Left renal cortex interstitium (tissue), 4 donors: ENCODE data around the gene PRKAR1B. TPM values are rescaled to one million over a fixed set of nuclear protein-coding genes. Genes with fewer than 3 reads are reported as not detected.

ENCODE experiments used
- DNase-seq, 4 donors: peaks; one replicate each; pipeline ENCODE4 v3.0.0-alpha.2; 2013; ENCODE audit warnings: low read depth in 4 of 4, low spot score in 2 of 4, missing footprints in 1 of 4
- polyA plus RNA-seq, 4 donors: library from polyadenylated mRNA; unstranded; fragments of 120-200 nt; gene quantifications; one replicate each; pipeline ENCODE4 v1.2.1, GENCODE V29; 2013; ENCODE audit not compliant: insufficient read length in 4 of 4

The PRKAR1B gene
- polyA plus RNA-seq, 4 donors = 39.3 to 48.7 (median 42.8) TPM

DNA sequence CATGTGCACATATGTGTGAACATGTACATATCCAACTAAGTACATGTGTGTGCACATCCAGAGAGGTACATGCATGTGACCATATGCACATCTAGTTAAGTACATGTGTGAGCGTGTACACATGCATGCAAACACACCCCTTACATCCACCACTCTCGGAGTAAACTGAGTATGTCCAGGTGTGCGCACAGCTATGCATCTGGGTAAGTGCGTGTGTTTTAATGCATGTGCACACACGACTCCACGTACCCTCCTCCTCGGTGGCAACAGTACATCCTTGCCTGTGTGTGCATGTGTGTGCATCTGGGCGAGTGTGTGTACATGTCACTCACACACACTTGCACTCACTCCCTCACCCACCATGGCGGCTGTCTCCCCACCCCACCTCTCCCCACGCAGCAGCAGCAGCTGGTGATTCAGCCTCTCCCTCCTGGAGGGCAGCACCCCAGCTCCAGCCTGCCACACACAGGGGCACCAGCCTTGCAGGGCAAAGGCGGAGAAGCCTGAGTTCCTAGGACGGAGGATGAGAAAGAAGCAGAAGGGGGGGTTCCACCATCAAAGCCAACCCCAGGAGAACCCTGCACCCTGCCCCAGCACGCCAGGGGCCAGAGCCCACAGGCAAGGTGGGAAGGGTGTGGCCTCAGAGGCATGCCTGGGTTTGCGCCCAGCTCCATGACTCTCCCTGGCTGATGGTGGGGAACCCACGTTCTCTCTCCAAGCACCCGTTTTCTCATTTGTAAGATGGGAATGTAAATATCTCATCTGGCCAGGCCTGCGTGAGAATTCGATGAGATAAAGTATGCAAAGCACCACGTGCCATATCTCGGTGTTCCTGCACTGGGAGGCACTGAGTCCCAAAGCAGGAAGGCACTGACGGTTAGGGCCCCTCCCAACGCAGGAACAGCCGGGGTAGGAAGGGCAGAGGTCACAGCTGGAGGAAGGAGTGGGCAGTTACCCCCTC is 28.3 kb downstream of the PRKAR1B start:
- DNase-seq = no peak

DNA sequence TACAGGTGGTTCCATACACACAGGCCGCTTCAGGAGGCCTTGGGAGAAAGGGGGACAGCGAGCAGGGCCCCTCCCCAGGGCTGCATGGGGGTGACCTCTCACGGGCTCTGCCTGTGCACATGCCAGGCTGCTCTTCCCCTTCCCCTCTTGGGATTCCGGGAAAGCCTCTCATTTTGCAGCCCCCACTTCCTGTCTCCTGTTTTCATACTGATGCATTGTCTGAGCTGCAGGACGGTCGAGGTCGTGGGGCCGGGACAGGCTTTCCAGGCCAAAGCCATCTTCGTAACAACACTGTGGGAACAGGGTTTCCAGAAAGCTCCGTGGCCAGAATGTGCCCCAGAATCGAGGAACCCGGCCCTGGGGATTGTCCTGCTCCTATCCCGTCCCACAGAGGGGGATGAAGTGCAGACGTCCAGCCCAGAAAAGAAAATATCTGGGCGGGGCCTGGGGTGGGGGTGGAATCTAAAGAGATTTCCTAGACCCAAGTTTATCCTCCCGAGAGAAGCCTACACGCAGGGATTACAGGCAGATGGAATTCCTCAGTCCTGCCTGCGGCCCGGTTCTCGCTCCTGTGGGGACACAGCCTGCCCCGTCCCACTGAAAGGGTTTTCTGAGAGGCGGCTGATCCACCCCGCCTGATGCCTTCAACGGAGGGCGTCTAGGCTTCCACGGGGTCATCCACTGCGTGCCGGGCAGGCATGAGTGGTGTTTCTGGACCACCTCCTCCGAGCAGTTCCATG is 30.1 kb downstream of the PRKAR1B start:
- no peak for DNase-seq

DNA sequence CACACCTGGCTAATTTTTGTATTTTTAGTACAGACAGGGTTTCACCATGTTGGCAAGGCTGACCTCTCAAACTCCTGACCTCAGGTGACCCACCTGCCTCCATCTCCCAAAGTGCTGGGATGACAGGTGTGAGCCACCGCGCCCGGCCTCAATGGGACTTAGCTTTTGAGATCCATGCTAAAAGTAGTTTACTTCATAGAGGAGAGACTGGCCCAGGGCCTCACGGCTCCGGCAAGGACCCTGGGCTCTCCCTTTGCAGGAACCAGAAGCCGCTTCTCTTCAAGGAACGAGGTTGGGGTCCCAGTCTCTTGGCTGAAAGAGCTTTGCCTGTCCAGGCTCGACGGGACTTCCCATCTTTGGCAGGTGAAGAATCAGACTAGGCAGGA is 30.7 kb downstream of the PRKAR1B start:
- no peak for DNase-seq

DNA sequence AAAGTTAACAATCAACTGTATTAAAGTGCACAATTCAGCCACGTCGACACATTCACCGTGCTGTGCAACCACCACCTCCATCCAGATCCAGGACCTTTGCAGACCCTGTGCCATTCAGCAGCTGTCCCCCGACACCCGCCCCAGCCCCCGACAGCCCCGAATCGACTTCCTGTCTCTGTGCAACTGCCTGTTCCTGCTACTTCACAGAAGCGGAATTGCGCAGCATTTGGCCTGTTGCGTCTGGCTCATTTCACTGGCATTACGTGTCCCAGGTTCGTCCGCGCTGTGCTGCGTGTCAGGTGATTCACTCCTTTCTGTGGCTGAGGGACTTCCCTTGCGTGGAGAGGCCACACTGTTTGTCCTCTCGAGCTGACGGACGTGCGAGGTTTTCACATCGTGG is 33.8 kb downstream of the PRKAR1B start:
- DNase-seq = no peak

DNA sequence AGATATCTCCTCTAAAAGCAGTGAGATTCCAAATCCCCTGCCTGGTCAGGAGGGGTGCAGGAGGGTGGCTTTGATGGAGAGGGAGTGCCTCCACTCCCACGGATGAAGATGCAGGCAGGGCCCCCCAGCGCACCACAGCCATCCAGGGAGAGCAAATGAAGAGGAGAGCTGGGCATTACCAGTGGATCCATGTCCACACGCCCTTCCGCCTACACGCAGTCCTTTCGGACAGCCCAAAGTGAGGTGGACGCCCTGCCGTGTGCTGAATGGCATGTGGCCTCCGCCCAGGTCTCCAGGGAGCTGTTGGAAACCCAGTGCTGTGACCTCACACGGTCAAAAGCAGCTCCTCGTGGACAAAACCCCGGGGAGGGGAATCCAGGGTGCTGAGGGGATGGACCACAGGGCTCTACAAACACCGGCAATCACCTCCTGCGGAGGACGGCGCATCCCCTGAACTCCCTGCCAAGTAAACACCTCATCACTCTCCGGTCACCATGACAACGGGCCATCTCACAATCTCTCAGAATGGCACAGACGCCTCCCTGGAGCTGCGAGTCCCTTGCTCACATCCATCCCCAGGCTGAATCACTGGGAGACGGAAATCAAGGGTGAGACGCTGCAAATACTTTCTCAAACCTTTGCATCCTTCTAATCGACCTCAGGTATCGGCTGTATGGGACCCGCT is 35.6 kb downstream of the PRKAR1B start:
- no peak for DNase-seq

DNA sequence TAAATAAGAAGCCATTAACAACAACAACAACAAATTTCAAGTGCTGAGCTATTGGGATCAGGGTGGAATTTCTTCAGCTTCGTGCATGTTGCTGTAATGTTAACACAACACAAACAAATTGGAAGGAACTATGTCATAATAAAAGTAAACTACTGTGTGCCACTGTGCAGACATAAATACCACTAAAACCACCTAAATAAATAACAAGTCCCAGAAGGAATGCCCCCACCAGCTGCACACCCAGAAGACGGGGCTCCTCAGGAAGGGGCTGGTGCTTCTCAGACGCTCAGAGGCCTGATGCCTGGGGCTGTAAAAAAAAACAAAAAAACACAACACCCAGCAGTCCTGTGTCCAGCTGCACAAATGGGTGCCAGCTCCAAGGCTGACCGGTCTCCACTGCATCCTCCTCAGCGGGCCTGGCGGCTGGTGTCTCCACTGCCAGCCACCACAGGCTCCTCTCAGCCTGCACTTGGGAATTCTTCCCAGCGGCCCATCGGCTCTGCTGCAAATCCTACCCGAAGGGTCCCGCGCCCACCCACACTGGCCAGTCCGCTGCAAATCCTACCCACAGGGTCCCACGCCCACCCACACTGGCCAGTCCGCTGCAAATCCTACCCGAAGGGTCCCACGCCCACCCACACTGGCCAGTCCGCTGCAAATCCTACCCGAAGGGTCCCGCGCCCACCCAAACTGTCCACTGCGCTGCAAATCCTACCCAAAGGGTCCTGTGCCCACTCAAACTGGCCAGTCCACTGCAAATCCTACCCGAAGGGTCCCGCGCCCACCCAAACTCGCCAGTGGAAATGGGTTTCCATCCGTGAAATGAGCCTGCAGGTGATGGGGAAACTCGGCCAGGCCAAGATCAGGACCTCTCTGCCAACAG is 36.4 kb downstream of the PRKAR1B start:
- no peak for DNase-seq

DNA sequence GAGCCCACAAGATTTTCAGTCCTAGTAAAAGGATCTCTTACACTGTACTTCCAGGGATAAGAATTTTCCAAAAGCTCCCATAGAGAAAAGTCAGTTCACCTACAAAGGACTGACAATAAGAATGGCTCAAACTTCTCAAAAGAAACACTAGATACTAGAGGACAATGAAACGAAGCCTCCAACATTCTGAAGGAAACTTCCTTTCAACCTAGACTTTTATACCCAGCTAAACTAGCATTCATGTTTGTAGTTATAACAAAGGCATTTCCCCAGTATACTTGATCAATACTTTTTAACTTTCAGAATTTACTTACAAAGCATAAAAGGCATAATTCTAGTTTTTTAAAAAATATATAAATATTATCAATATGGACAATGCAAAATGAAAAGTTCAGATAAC is 41.5 kb downstream of the PRKAR1B start:
- DNase-seq = no peak

DNA sequence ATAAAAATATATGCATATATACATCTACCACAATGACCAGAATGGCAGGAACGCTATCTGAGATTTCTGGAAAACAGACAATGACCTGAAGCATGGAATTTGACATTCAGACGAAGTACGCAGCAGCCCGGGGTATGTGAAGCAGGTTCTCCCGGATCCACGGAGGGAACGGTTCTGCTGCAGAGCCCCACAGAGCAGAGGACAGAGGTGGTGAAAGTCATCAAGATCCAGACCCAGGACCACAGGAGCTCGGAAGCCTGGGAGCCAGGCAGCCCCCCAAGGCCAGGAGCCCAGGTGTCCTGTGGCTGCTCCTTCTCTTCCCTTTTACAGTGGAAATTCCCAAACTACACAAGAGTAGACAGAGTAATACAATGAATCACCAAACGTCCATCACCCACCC is 42.7 kb downstream of the PRKAR1B start:
- DNase-seq = no peak

DNA sequence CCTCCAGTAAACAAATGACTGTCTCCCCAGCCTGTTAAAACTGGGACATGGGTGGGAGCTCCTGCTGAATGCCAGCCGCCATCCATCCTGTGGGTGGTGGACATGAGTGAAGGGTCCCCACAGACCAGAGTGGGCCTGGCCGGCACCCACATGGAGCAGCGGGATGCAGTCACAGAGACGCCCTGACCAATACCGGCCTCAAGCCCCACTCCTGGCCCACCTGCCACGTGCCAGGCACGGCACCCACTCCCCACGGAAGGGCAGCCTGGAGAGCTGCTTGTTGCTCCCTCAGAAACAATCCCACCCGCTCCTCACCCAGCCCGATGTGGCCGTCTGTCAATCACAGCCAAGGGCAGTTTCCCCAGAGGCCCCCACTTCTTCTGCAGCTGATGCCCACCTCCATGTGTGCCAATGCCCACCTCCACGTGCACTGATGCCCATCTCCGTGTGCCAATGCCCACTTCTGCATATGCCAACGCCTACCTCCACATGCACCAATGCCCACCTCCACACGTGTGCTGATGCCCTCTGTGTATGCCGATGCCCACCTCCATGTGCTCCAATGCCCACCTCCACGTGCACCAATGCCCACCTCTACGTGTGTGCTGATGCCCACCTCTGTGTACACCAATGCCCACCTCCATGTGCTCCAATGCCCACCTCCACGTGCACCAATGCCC is 43.4 kb downstream of the PRKAR1B start:
- no peak for DNase-seq

DNA sequence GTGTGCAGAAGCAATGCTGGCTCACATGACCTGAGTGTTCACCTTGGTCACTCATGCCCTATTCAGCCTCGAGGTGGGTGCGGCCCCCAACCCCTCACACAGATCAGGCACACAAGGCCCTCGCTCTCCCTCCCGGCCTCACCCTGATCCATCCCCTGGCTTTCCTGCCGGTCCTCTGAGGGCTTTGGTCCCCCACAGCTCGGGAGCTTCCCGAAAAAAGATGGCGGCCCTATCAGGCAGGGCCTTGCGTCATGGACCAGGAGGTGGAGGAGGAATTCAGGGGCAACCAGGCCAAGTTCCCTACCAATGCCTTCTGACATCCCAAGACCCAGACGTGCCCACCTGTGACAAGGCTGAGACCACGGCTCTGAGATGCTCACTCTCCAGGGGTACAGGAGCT is 44.3 kb downstream of the PRKAR1B start:
- DNase-seq = no peak

DNA sequence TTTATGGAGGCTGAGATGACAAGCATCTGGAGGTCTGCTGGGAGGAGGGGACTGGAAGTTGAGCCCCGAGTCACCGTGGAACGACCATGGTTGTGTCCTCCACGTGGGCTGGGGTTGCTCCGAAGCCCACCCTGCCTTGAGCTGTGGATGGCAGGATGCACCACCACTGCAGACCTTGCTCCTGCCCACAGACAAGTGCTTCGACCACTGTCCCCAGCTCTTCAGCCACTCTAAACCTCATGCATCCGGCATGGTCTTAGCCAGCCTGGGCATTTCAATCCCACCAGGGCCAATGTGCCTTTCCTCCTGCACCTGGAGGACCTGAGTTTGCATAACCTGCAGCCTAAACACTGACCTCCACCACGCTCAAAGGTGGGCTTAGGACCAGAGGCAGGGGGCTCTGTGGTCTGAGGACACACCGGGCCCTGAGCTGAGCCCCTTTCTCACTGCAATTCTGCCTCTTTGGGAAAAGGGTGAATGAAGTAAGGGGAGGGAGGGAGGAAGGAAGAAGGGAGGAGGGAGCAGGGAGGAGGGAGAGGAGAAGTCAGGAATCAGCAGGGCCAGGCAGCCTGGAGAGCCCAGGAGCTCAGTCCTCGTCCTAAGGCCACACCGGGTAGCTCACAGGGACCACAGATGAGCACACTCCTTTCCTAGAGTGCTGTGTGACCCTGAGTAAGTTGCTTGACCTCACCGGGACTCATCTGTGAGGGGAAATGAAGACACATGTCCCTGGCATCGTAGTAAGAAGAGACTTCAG is 45.4 kb downstream of the PRKAR1B start:
- no peak for DNase-seq

DNA sequence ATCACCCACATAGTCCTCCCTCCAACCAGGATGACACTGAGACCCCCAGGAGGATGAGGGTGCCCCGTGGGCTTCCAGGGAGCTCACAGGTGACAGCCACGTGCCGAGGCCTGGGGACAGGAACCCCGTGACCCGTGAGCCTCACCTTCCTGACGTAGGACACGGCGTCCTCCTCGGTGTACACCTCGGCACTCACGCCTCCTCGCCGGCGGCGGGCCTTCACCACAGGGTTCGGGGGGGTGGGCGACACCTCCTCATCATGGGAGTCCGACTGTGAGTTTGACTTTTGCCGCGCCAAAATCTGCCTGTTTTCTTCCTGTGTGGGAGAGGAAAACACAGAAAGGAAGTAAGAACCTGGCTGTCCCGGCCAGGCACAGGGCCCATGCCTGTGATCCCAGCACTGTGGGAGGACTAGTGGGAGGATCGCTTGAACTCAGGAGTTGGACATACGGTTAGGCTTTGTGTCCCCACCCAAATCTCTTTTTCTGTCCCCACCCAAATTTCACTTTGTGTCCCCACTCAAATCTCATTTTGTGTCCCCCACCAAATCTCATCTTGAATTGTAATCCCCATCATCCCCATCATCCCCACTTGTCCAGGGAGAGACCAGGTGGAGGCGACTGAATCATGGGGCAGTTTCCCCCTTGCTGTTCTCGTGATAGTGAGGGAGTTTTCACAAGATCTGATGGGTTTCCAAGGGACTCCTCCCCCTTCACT is 46.5 kb downstream of the PRKAR1B start:
- no peak for DNase-seq

DNA sequence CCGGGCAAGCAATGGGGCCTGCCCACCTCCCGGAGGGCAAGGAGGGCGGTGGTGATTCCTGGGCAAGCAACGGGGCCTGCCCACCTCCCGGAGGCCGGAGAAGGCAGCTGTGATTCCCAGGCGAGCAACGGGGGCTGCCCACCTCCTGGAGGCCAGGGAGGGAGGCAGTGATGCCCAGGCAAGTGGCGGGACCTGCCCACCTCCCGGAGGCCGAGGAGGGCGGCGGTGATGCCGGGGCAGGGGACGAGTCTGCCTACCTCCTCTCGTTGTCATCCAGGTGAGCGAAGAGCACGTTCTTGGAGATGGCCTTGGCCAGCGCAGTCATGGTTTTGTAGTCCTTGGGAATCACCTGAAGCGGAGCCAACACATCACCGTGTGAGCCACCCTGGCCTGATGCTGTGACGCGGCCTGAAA is 50.1 kb downstream of the PRKAR1B start:
- DNase-seq = no peak

DNA sequence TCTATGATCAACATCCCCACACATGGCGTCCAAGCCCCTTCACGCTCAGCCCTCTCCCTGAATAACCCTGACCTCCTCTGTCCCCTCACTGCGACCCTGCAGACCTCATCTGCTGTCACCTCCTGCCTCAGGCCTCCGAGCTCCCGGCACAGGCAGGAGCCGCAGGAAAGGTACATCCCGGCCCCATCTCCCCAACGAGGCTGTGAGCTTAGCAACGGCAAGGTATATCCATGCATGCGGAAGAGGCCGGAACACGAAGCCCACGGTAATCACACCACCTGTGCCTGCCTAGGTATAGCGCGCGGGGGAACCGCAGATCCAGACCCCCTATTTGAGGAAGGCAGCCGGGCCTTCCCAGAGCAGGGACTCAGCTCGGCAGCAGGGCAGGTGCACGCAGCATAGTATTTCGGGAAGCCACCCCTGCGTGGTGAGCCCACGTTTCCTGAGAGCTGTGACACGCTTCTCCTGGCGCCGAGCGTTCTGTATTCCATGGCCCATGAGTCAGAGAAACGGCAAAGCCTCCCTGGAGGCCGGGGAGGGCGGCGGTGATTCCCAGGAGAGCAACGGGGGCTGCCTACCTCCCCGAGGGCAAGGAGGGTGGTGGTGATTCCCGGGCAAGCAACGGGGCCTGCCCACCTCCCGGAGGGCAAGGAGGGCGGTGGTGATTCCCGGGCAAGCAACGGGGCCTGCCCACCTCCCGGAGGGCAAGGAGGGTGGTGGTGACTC is 50.7 kb downstream of the PRKAR1B start:
- DNase-seq = no peak

DNA sequence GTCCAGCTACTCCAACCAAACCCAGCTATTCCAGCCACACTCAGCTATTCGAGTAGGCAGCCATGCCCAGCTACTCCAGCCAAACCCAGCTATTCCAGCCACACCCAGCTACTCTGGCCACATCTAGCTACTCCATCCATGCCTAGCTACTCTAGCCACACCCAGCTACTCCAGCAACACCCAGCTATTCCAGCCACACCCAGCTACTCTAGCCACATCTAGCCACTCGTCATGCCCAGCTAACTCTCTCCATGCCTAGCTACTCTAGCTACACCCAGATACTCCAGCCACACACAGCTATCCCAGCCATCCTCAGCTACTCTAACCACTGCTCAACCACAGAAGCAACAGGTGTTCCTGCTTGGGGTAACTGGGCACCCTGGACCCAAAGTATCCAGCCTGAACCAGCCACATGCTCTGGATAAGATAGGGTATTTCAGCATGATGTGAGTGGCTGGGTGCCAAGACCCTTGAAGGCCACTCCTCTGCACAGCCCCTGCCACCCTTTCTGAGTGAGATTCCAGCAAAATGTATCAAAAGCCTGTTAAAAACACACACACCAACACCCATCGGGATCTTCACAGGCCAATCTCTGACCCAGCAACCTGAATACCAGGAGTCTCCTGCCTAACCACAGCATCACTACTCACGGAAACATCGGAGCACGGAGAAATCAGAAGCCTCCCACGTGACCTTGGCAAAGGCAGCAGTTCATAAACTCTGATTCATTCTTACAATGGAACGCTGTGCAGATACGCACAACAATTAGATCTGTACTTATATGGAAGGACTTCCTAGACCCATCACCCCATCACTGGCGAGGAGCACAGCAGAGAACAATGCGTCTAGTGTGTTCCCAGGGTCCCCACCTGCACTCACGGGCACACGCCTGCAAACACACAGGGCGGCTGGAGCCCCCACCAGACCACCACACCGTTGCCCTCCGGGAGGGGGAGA is 52.3 kb downstream of the PRKAR1B start:
- DNase-seq = no peak

DNA sequence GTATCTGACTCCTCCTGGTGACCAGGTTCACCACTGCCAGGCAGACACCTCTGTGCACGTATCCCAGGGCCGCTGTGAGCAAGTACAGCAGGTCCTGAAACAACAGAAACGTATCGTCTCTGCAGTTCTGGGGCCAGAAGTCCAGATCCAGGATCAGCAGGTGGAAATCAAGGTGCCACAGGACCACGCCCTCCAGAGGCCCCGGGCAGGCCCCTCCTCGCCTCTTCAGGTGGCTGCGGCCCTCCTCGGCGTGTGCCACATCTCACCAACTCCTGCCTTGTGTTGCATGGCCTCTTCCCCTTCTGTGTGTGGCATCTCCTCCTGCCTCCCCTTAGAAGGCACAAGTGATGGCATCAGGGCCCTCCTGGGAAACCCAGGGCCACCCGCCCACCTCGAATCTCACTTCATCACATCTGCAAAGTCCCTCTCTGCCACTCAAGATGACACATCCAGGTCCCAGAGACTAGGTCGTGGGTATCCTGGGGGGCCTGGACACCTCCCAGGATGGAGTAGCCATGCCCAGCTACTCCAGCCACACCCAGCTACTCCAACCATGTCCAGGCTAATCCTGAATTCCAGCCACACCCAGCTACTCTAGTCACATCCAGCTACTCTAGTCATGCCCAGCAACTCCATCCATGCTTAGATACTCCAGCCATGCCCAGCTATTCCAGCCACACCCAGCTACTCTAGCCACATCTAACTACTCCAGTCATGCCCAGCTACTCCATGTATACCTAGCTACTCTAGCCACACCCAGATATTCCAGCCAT is 53.2 kb downstream of the PRKAR1B start:
- no peak for DNase-seq
